DOHH2 (cell line): ENCODE measurements around the gene UPK1A.

Experiments used
- H3F3A ChIP-seq: fragments of 200-600 bp; sonication (generic), shearing (Covaris generic); 2 replicates; pipeline ENCODE4 v1.6.0; 2016; ENCODE audit warnings: antibody characterized with exemption, mild to moderate bottlenecking; ENCODE audit not compliant: control insufficient read depth, insufficient read depth
- H3K27ac ChIP-seq: fragments of 200-600 bp; sonication (generic); 2 replicates; pipeline ENCODE4 v1.5.1; 2014; ENCODE audit warnings: low read depth, mild to moderate bottlenecking, low read length, moderate library complexity
- H3K27me3 ChIP-seq: fragments of 200-600 bp; sonication (generic); 2 replicates; pipeline ENCODE4 v1.6.1; 2014; ENCODE audit warnings: mild to moderate bottlenecking, low read length, mixed read lengths; ENCODE audit not compliant: control insufficient read depth
- H3K36me3 ChIP-seq: fragments of 200-600 bp; sonication (generic); 2 replicates; pipeline ENCODE4 v1.6.1; 2014; ENCODE audit warnings: mild to moderate bottlenecking, low read length, moderate library complexity, mixed read lengths; ENCODE audit not compliant: control insufficient read depth
- H3K4me1 ChIP-seq: fragments of 200-600 bp; sonication (generic); 2 replicates; pipeline ENCODE4 v1.6.1; 2014; ENCODE audit warnings: mild to moderate bottlenecking, low read length, mixed read lengths; ENCODE audit not compliant: control insufficient read depth
- H3K4me2 ChIP-seq: fragments of 200-600 bp; sonication (generic); 2 replicates; pipeline ENCODE4 v1.6.0; 2014; ENCODE audit warnings: mild to moderate bottlenecking, low read length, moderate library complexity
- H3K4me3 ChIP-seq: fragments of 200-600 bp; sonication (generic); 2 replicates; pipeline ENCODE4 v1.5.1; 2014; ENCODE audit warnings: mild to moderate bottlenecking, low read length, mixed read lengths
- H3K79me2 ChIP-seq: fragments of 200-600 bp; sonication (generic); 2 replicates; pipeline ENCODE4 v1.6.1; 2014; ENCODE audit warnings: mild to moderate bottlenecking, low read length, mixed read lengths; ENCODE audit not compliant: control insufficient read depth
- H3K9me2 ChIP-seq: fragments of 200-600 bp; sonication (generic); replicated peaks from 2 replicates; pipeline ENCODE4 v1.6.1; 2014; ENCODE audit warnings: mild to moderate bottlenecking, low read length, mixed read lengths; ENCODE audit not compliant: control insufficient read depth
- H3K9me3 ChIP-seq: fragments of 200-600 bp; sonication (generic); 2 replicates; pipeline ENCODE4 v1.6.1; 2014; ENCODE audit warnings: antibody characterized with exemption, low read length, mixed read lengths; ENCODE audit not compliant: control insufficient read depth, insufficient read depth
- H4K20me1 ChIP-seq: fragments of 200-600 bp; sonication (generic); 2 replicates; pipeline ENCODE4 v1.6.0; 2014; ENCODE audit warnings: low read depth, mild to moderate bottlenecking, antibody characterized with exemption, low read length, moderate library complexity; ENCODE audit not compliant: control insufficient read depth, insufficient read depth
- CTCF ChIP-seq: fragments of 200-600 bp; sonication (generic); IDR thresholded peaks from one replicate; pipeline ENCODE4 v1.5.1; 2014; ENCODE audit warnings: antibody characterized with exemption, mild to moderate bottlenecking, low read depth, low read length; ENCODE audit not compliant: poor library complexity, severe bottlenecking
- EZH2phosphoT487 ChIP-seq: fragments of 200-600 bp; sonication (generic); IDR thresholded peaks from 2 replicates; pipeline ENCODE4 v1.6.1; 2017; ENCODE audit warnings: borderline replicate concordance, mild to moderate bottlenecking, antibody characterized with exemption, low read length, moderate library complexity, mixed read lengths

The UPK1A gene

GRCh38 chr19:35642312-35642711, 24.0 kb upstream of the UPK1A start:
- Histone ChIP-seq H3K27me3 (no peaks in the 10 kb centered on the region), H3K4me3 (peak overlapping the region; percentile 81; the same call in 1 of the 2 replicates), H3K9me2 (no peaks in the 10 kb centered on the region), H3F3A (peaks cover 13% of the 10 kb centered on the region), H3K36me3 (peaks cover 10% of the 10 kb centered on the region), H4K20me1 (no peaks in the 10 kb centered on the region), H3K4me1 (peaks cover 45% of the 10 kb centered on the region), H3K27ac (no peak overlapping the region), H3K4me2 (peak overlapping the region; percentile 92), H3K79me2 (no peaks in the 10 kb centered on the region), H3K9me3 (no peaks in the 10 kb centered on the region)
- TF ChIP-seq EZH2phosphoT487 (no peak), CTCF (no peak)

GRCh38 chr19:35642798-35643254, 23.5 kb upstream of the UPK1A start:
- H3K9me3 ChIP-seq, result no peaks in the 10 kb centered on the region
- no peaks in the 10 kb centered on the region for H3K79me2 ChIP-seq
- no peaks in the 10 kb centered on the region for H3K27me3 ChIP-seq
- H3K36me3 ChIP-seq, result peaks cover 5% of the 10 kb centered on the region
- H3K9me2 ChIP-seq, result no peaks in the 10 kb centered on the region
- H3K4me2 ChIP-seq, result peak overlapping the region; percentile 92
- H3K27ac ChIP-seq, result no peak overlapping the region
- H3F3A ChIP-seq, result peaks cover 13% of the 10 kb centered on the region
- peaks cover 49% of the 10 kb centered on the region for H3K4me1 ChIP-seq
- no peaks in the 10 kb centered on the region for H4K20me1 ChIP-seq
- H3K4me3 ChIP-seq, result peak overlapping the region; percentile 81
- TF ChIP-seq EZH2phosphoT487 (no peak), CTCF (no peak)

- Histone ChIP-seq H3K4me1 (peaks cover 49% of the 10 kb centered on the region), H3K4me2 (peak overlapping the region; percentile 92), H3K9me2 (no peaks in the 10 kb centered on the region), H3K27me3 (no peaks in the 10 kb centered on the region), H3K79me2 (peaks cover 4% of the 10 kb centered on the region), H3K9me3 (no peaks in the 10 kb centered on the region), H3K36me3 (peaks cover 3% of the 10 kb centered on the region), H3F3A (peaks cover 13% of the 10 kb centered on the region), H4K20me1 (no peaks in the 10 kb centered on the region), H3K4me3 (peak overlapping the region; percentile 81), H3K27ac (peak overlapping the region; percentile 34)
- TF ChIP-seq CTCF, result no peak
- no peak for TF ChIP-seq EZH2phosphoT487
These were observed 22.8 kb upstream of the UPK1A start for GRCh38 chr19:35643255-35644205.
